Embryonic facial prominence (tissue), 1 donor: ENCODE data around the gene FAM234A.

Source experiments
- DNase-seq: peaks from one replicate; pipeline ENCODE4 v3.0.0-alpha.2; 2016; ENCODE audit errors: extremely low spot score

The FAM234A gene

DNA sequence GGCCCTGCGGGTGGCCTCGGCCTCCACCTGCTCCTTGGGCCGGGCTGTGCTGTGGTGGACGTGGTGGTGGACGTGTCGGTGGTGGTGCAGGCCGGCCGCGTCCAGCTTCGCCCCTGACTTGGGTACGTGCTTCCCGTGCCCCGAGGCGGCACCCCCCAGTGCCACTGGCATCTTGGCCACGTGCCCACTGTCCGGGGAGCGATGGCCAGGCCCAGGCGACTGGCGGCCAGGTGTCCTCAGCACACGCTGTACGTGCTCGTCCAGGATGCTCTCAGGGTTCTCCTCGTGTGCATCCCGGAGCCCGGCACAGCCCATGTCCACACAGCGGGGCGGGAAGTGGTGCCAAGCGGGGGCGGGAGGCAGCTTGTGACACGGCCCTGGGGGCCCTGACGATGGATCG is 63.2 kb downstream of the FAM234A start:
- DNase-seq = no peak

DNA sequence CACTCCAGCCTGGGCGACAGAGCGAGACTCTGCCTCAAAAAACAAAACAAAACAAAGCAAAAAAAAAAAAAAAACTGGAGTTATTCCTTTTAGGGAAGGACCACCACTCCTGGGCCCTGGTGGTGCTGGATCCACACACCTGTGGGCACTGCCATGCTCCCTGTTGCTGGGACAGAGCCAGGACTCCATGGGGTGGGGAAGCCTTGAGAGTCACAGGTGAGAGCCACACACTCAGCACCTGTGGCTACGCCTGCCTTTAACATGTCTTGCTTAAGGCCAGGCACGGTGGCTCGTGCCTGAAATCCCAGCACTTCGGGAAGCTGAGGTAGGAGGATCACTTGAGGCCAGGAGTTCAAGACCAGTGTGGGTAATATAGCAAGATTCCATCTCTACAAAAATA is 66.6 kb downstream of the FAM234A start:
- DNase-seq = no peak

DNA sequence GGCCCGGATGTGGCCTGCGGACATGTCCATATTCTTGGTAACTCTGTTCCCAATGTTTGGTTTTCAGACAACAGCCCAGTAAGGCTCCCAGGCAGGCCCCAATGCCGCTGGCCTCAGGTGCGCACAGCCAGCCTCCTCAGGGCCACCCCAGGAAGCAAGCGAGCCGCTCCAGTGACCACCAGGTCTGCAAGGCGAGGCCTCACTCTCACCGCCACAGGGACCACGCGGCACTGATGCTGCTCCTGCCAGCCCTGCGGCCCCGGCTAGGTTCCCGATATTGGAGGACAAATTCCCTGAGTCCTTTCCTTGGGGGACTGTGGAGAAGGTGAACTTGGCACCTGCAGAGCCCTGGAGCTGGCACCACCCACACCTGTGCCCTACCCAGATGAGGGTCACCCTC is 67.3 kb downstream of the FAM234A start:
- DNase-seq = no peak

DNA sequence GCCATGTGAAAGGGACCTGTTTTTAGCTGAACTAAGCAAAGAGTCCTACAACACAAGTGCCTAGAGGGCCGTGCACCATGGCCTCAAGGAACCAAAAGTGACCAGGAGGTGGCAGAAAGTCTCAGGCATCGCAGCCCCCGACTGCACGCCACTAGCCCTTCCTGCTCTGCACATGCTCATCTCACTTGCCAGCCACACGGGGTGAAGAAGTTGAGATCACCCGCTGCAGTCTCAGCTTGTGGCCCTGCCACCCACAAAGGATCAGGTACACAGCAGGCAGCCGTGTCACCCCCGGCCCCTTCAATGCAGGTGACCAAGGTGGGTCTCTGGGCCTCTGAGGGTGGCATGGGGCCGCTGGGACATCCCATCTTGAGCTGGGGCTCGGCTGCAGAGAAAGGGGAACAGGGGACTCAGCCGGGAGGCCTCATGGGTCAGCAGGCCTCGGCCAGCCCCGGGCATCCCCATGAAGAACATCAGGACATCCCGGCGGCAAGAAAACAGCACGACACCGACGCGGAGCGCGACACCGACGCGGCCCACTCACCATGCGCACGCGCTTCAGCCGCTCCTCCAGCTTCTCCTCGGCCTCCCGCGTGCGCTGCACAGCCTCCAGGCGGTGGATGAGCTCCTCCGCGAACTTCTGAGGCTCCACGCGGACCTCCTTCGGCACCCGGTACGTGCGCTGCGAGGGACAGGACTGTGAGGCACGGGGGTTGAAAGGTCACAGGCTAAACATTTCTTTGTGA is 69.3 kb downstream of the FAM234A start:
- no peak for DNase-seq

GRCh38 chr16:305916-306626 is 71.5 kb downstream of the FAM234A start:
- DNase-seq = no peak

DNA sequence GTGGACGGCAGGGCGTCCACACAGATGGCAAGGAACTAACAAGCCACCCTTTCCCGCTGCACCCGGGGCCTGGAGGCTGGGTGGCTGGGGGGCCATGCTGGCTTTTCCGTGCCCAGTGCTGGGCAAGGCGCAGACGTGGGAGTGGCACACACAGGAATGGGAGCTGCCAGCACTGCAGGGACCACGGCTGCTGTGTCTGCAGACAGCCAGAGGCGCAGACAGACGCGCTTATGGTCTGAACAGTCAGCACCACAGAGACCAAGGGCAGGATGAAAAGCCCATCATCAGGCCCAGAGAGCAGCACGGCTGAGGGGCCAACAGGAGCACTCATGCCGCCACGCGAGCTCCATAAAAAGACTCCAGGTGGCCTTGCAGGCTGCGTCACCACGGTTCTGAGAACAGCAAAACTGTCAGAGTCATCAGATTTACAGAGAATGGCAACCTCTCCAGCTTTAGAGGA is 72.3 kb downstream of the FAM234A start:
- no peak for DNase-seq

DNA sequence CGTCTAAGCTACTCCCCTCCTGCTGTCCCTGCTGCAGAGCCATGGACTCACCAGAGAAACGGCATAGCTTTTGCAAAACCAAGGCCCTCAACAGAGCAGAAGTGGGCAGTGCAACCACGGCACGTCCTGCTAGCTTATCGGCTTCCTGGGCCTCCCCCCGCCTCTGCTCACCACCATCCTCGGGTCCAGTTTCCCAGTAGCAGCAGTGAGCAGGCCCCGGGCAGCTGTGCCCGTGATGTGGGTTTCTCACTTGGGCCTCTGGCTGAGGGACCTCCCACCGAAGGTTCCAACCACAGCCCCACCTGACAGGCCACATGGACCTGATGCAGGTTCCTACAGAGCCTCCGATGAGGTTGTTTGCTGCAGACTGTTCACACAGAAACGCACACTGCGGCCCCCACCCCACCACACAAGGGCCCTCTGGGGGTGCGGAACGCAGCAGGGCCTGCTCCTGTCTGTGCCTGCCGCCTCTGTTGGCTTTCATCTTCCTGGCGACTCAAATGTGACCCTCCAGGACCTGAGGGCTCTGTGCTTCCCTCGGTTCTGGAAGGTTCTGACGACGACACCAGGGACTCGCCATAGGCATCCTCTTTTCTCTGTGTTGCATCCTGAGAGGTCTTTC is 73.2 kb downstream of the FAM234A start:
- no peak for DNase-seq

GRCh38 chr16:309476-309875 is 74.9 kb downstream of the FAM234A start:
- DNase-seq = no peak

DNA sequence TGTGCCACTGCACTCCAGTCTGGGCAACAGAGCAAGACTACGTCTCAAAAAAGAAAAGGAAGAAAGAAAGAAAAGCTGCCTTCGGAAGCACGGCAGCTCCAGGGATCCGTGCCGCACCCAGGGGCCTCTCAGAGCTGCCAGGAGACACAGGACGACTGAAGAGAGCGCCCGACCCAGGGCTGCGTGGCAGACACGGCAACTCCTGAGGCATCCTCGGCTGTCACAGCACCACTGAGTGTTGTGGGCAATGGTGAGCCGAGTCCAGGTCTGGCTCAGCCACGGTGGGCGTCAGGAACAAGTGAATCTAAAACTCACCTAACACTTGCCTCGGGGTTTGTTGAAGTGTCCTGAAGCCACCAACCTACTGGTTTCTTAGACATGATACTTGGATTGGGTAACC is 77.1 kb downstream of the FAM234A start:
- no peak for DNase-seq

DNA sequence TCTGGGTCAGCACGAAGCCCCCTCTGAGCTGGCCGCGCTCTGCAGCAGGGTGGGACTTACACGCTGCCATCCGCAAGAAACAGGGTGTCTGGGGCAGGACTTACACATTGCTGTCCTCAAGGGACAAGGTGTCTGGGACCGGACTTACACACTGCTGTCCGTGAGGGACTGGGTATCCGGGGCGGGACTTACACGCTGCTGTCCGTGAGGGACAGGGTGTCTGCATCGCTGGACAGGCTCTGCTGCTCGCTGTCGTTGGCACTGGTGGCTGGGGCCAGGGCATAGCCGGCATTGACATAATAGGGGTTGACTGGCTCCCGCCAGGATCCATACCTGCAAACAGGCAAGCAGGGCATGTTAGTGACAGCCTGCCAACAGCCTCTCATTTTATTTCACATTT is 79.7 kb downstream of the FAM234A start:
- DNase-seq = no peak

DNA sequence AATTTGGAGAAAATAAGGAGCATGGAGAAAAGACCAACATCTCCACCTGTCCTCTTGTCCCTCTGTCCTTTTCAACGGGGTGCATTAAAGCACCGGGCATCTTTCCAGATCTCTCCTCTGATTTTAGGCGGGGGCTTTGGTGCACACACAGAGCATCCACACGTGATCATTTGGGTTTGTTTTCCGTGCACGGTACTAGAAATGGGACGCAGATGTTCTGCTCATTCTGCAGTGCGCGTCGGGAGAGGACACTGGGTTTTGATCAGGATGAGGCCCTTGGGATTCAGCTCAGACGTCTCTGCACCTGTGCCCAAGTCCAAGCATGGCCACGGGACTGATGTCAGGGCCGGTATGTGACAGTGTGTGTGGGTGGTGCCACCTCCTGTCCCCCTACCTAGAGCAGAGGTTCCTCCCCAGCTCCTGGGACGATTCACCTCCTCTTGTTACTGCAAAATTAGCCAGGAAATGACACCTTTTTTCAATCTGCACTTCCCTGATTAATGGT is 80.2 kb downstream of the FAM234A start:
- DNase-seq = no peak
